Naive thymus-derived CD4-positive, alpha-beta T cell (primary cell): Measurements from ENCODE around the gene PTTG1IP. TPM values are rescaled to one million over a fixed set of nuclear protein-coding genes. Genes with fewer than 3 reads are reported as not detected.

Experiments
- polyA plus RNA-seq, 2 donors: library from polyadenylated mRNA; unstranded; fragments of 300-500 nt; fragmentation: Illumina TruSeq; gene quantifications; one replicate each; pipeline ENCODE4 v1.2.3, GENCODE V29; 2021
- total RNA-seq, 6 experiments: library from RNA in 5 of 6; stranded (reverse) in 5 of 6; gene quantifications; 1 replicate in 5 of 6; 2 replicates in 1 of 6; pipeline ENCODE4 v1.2.3 and lab custom pipeline; 2021 to 2026

Gene PTTG1IP
- total and polyA plus RNA-seq, 7 experiments from 2014 or later: 60.9 to 122 (median 92.5) TPM

Other genes with a start within 250 kb of the PTTG1IP start
- gene KRTAP10-9, start 246.6 kb downstream of the PTTG1IP start, total RNA-seq: not detected
- not detected for gene KRTAP10-9, start 246.6 kb downstream of the PTTG1IP start, polyA plus RNA-seq
- gene KRTAP10-10, start 236.3 kb downstream of the PTTG1IP start, total RNA-seq: not detected
- not detected for gene KRTAP10-10, start 236.3 kb downstream of the PTTG1IP start, polyA plus RNA-seq
- gene KRTAP10-11, start 227.3 kb downstream of the PTTG1IP start, total RNA-seq: not detected
- gene KRTAP10-11, start 227.3 kb downstream of the PTTG1IP start, polyA plus RNA-seq: not detected
- not detected for gene KRTAP12-4, start 219.0 kb downstream of the PTTG1IP start, total RNA-seq
- not detected for gene KRTAP12-4, start 219.0 kb downstream of the PTTG1IP start, polyA plus RNA-seq
- 1 to 10 TPM in 1 of 5 experiments, not detected in 4; 1.1 TPM for gene KRTAP12-3, start 215.8 kb downstream of the PTTG1IP start, total RNA-seq
- gene KRTAP12-3, start 215.8 kb downstream of the PTTG1IP start, polyA plus RNA-seq: not detected
- gene KRTAP12-2, start 206.8 kb downstream of the PTTG1IP start, total RNA-seq: not detected
- gene KRTAP12-2, start 206.8 kb downstream of the PTTG1IP start, polyA plus RNA-seq: not detected
- gene KRTAP12-1, start 191.5 kb downstream of the PTTG1IP start, total RNA-seq: not detected
- gene KRTAP12-1, start 191.5 kb downstream of the PTTG1IP start, polyA plus RNA-seq: not detected
- not detected for gene KRTAP10-12, start 176.5 kb downstream of the PTTG1IP start, total RNA-seq
- gene KRTAP10-12, start 176.5 kb downstream of the PTTG1IP start, polyA plus RNA-seq: not detected
- not detected for gene TSPEAR, start 162.1 kb downstream of the PTTG1IP start, total RNA-seq
- gene TSPEAR, start 162.1 kb downstream of the PTTG1IP start, polyA plus RNA-seq: under 1 TPM in 1 of 2 donors, not detected in 1; 0.07 TPM
- 100 to 1,000 TPM; 108 to 150 (median 129) TPM for gene UBE2G2, start 71.9 kb downstream of the PTTG1IP start, total RNA-seq
- gene UBE2G2, start 71.9 kb downstream of the PTTG1IP start, polyA plus RNA-seq: 10 to 100 TPM; 50.7 to 65.8 TPM
- gene SUMO3, start 55.6 kb downstream of the PTTG1IP start, total RNA-seq: 10 to 100 TPM; 46.9 to 91.7 (median 70.2) TPM
- gene SUMO3, start 55.6 kb downstream of the PTTG1IP start, polyA plus RNA-seq: 10 to 100 TPM; 85.1 to 88.9 TPM
- gene ITGB2, start 47.2 kb upstream of the PTTG1IP start, total RNA-seq: 100 to 1,000 TPM; 280 to 877 (median 371) TPM
- 100 to 1,000 TPM; 459 to 768 TPM for gene ITGB2, start 47.2 kb upstream of the PTTG1IP start, polyA plus RNA-seq
- 10 to 100 TPM; 17.8 to 46.4 (median 20.6) TPM for gene SLX9, start 66.3 kb upstream of the PTTG1IP start, total RNA-seq
- 10 to 100 TPM; 13.2 to 14.9 TPM for gene SLX9, start 66.3 kb upstream of the PTTG1IP start, polyA plus RNA-seq
- 10 to 100 TPM; 35.7 to 52.2 (median 38.9) TPM for gene ADARB1, start 200.9 kb upstream of the PTTG1IP start, total RNA-seq
- gene ADARB1, start 200.9 kb upstream of the PTTG1IP start, polyA plus RNA-seq: 10 to 100 TPM in 1 of 2 donors, 1 to 10 TPM in 1; 6.2 to 11.7 TPM